Testis (tissue), 3 donors: ENCODE data around the gene TMEM38B. TPM values are rescaled to one million over a fixed set of nuclear protein-coding genes. Genes with fewer than 3 reads are reported as not detected.
"Not testable (repeated sequence)": the region's sequence is repeated elsewhere in the genome, so short reads cannot be mapped to it uniquely, and the experiment has no call there.

Source experiments
- DNase-seq: peaks from one replicate; pipeline ENCODE4 v3.0.0-alpha.2; 2019
- H3K27ac ChIP-seq, 2 donors: fragments of 200-600 bp; sonication (generic); one replicate each; pipeline ENCODE4 v1.5.1; 2019
- H3K27me3 ChIP-seq: fragments of 200-600 bp; sonication (generic); one replicate; pipeline ENCODE4 v1.5.1; 2019
- H3K36me3 ChIP-seq: fragments of 200-600 bp; sonication (generic); one replicate; pipeline ENCODE4 v1.5.1; 2017; ENCODE audit warnings: low read depth; ENCODE audit errors: missing control alignments
- H3K4me1 ChIP-seq: fragments of 200-600 bp; sonication (generic); one replicate; pipeline ENCODE4 v1.5.1; 2019
- H3K4me3 ChIP-seq, 2 donors: fragments of 200-600 bp; sonication (generic); one replicate each; pipeline ENCODE4 v1.5.1; 2017 to 2019
- H3K9me3 ChIP-seq: fragments of 200-600 bp; sonication (generic); one replicate; pipeline ENCODE4 v1.5.1; 2017
- CTCF ChIP-seq, 3 experiments: fragments of 450-650 bp in 2 of 3; fragments of 200-600 bp in 1 of 3; sonication (generic) in 1 of 3; IDR thresholded peaks; one replicate each; pipeline ENCODE4 v1.5.1; 2016 to 2019; ENCODE audit warnings: antibody characterized with exemption in 3 of 3, mild to moderate bottlenecking in 2 of 3, moderate library complexity in 1 of 3
- POLR2A ChIP-seq: fragments of 450-650 bp; IDR thresholded peaks from one replicate; pipeline ENCODE4 v1.6.1; 2017; ENCODE audit warnings: antibody characterized with exemption, mild to moderate bottlenecking, moderate library complexity
- WGBS, 2 donors: methylation state at CpG; one replicate each; pipeline ENCODE4 v1.1.5; 2018; 5-methylcytosine and 5-hydroxymethylcytosine counted together
- intact Hi-C: fragments of 100-400 bp; cut with DNase I; formaldehyde crosslinking; loops from one replicate; pipeline ENCODE4 v1.15.1; 2023; ENCODE audit warnings: low total_unique reads
- polyA plus RNA-seq: library from polyadenylated mRNA; stranded (reverse); fragments of 350-450 nt; fragmentation: Illumina TruSeq; extraction: RNeasy Lipid Tissue Mini Kit (QIAGEN cat#74804); gene quantifications from one replicate; pipeline ENCODE4 v1.2.3, GENCODE V29; 2014; ENCODE audit warnings: low read depth, low replicate concordance; ENCODE audit not compliant: insufficient read depth
- total RNA-seq, 2 donors: library from RNA; depleted of rRNA; stranded (reverse); fragments of >200 nt; gene quantifications; one replicate each; pipeline ENCODE4 v1.2.3, GENCODE V29; 2016

The TMEM38B gene
- total and polyA plus RNA-seq, 3 donors from 2014 or later: 22.4 to 55.0 (median 29.9) TPM

- WGBS, 2 donors: 96% methylated on average over 2 of the region's 2 CpGs; no CpG with 5 or more reads in 1 of the 2 donors
- DNase-seq: no peak
- Histone ChIP-seq H3K27me3 (no peaks in the 10 kb centered on the region), H3K36me3 (no peaks in the 10 kb centered on the region), H3K27ac (no peak overlapping the region), H3K9me3 (no peaks in the 10 kb centered on the region), H3K4me3 (no peak overlapping the region), H3K4me1 (no peaks in the 10 kb centered on the region)
- intact Hi-C loops: no loop called here
- TF ChIP-seq POLR2A: no peak
- TF ChIP-seq CTCF (IDR thresholded peaks at IDR 0.05): no peak
Measured at GRCh38 chr9:105714020-105714331, 19.6 kb downstream of the TMEM38B start.

- Histone ChIP-seq H3K4me1 (no peaks in the 10 kb centered on the region), H3K27ac (no peak overlapping the region), H3K4me3 (no peak overlapping the region), H3K27me3 (no peaks in the 10 kb centered on the region), H3K9me3 (no peaks in the 10 kb centered on the region), H3K36me3 (no peaks in the 10 kb centered on the region)
- 87 to 91% methylated on average over 1 of the region's 1 CpG for WGBS, 2 donors
- intact Hi-C loops: no loop called here
- DNase-seq: no peak
- no peak for TF ChIP-seq POLR2A
- no peak for TF ChIP-seq CTCF (IDR thresholded peaks at IDR 0.05)
Measured at GRCh38 chr9:105716146-105716545, 21.8 kb downstream of the TMEM38B start.

GRCh38 chr9:105722099-105722498, 27.8 kb downstream of the TMEM38B start:
- TF ChIP-seq POLR2A (no peak), CTCF (IDR thresholded peaks at IDR 0.05) (no peak)
- H3K27ac ChIP-seq: no peak overlapping the region
- H3K27me3 ChIP-seq: no peaks in the 10 kb centered on the region
- DNase-seq: no peak
- no peaks in the 10 kb centered on the region for H3K36me3 ChIP-seq
- no peaks in the 10 kb centered on the region for H3K9me3 ChIP-seq
- intact Hi-C loops: no loop called here
- no peaks in the 10 kb centered on the region for H3K4me1 ChIP-seq
- WGBS, 2 donors: 80 to 84% methylated on average over 3 of the region's 3 CpGs
- H3K4me3 ChIP-seq: no peak overlapping the region

- no peak for TF ChIP-seq POLR2A
- TF ChIP-seq CTCF (IDR thresholded peaks at IDR 0.05): no peak
- 92 to 100% methylated on average over 2 of the region's 2 CpGs for WGBS, 2 donors
- intact Hi-C loops: no loop called here
- Histone ChIP-seq H3K27me3 (no peaks in the 10 kb centered on the region), H3K4me3 (no peak overlapping the region), H3K4me1 (no peaks in the 10 kb centered on the region), H3K9me3 (no peaks in the 10 kb centered on the region), H3K36me3 (no peaks in the 10 kb centered on the region), H3K27ac (no peak overlapping the region)
- no peak for DNase-seq
Measured at GRCh38 chr9:105725370-105725769, 31.0 kb downstream of the TMEM38B start.

- H3K36me3 ChIP-seq: not testable (repeated sequence)
- 97 to 100% methylated on average over 5 of the region's 5 CpGs for WGBS, 2 donors
Measured at GRCh38 chr9:105728230-105728629, 33.9 kb downstream of the TMEM38B start.

GRCh38 chr9:105731420-105731819, 37.1 kb downstream of the TMEM38B start:
- H3K36me3 ChIP-seq, H3K27ac ChIP-seq, intact Hi-C loops, H3K9me3 ChIP-seq, H3K4me3 ChIP-seq, H3K27me3 ChIP-seq, H3K4me1 ChIP-seq, DNase-seq: not testable (repeated sequence)
- WGBS, 2 donors: 95 to 100% methylated on average over 2 of the region's 2 CpGs

More at GRCh38 chr9:105728230-105728629, 33.9 kb downstream of the TMEM38B start:
- H3K4me1 ChIP-seq, H3K4me3 ChIP-seq, H3K27ac ChIP-seq, H3K9me3 ChIP-seq, DNase-seq, H3K27me3 ChIP-seq, intact Hi-C loops: not testable (repeated sequence)
